SK-N-MC (cell line): ENCODE measurements around the gene GULP1.

Source experiments
- EZH2 ChIP-seq: fragments of 200-600 bp; sonication (generic); IDR thresholded peaks from one replicate; pipeline ENCODE4 v1.6.1; 2017; ENCODE audit warnings: antibody characterized with exemption
- FOXP2 ChIP-seq: optimal IDR thresholded peaks from 2 replicates; pipeline ENCODE3; 2011; ENCODE audit warnings: mild to moderate bottlenecking, moderate library complexity; ENCODE audit not compliant: insufficient read depth; ENCODE audit errors: extremely low read length, control extremely low read depth
- POLR2AphosphoS5 ChIP-seq: IDR thresholded peaks from 2 replicates; pipeline ENCODE4 v1.6.1; 2012; ENCODE audit warnings: mild to moderate bottlenecking, low read depth, low read length, borderline replicate concordance

DNA sequence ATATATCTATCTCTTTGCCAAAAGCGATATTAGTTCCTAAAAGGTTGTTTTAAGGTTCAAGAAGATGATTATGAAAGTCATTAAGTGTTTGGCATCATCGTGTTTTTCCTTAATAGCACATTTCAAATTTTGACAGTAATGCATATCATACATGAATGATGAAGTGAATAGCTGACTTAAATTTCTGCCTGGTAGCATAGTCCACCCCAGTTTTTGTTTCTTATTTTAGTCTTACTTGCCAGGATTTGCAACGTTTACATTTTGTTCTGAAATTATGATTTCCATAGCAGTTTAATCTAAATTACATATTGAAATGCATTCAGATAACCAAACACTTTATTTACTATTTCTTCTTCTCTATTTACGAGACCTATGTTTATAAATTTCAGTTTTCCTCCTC, 201.1 kb downstream of the GULP1 start:
- TF ChIP-seq POLR2AphosphoS5 (no peak), EZH2 (no peak), FOXP2 (no peak)
